MM.1S (cell line): Measurements from ENCODE around the gene SYT9.

Experiments
- DNase-seq: peaks from one replicate; pipeline ENCODE4 v3.0.0-alpha.2; 2015
- H2AFZ ChIP-seq: fragments of 300-600 bp; sonication (generic); 2 replicates; pipeline ENCODE4 v1.6.0; 2016; ENCODE audit warnings: antibody characterized with exemption, low read length
- H3F3A ChIP-seq: fragments of 300-600 bp; sonication (generic); 2 replicates; pipeline ENCODE4 v1.6.1; 2016; ENCODE audit warnings: mild to moderate bottlenecking, antibody characterized with exemption, low read length, moderate library complexity, mixed read lengths; ENCODE audit not compliant: insufficient read depth
- H3K27ac ChIP-seq: fragments of 300-600 bp; sonication (generic); 2 replicates; pipeline ENCODE4 v1.5.1; 2016; ENCODE audit warnings: mild to moderate bottlenecking, low read length
- H3K27me3 ChIP-seq: fragments of 300-600 bp; sonication (generic); replicated peaks from 2 replicates; pipeline ENCODE4 v1.6.0; 2016; ENCODE audit warnings: low read length; ENCODE audit not compliant: insufficient read depth
- H3K36me3 ChIP-seq: fragments of 300-600 bp; sonication (generic); replicated peaks from 2 replicates; pipeline ENCODE4 v1.6.1; 2016; ENCODE audit warnings: mild to moderate bottlenecking, low read length, mixed read lengths; ENCODE audit not compliant: insufficient read depth
- H3K4me1 ChIP-seq: fragments of 300-600 bp; sonication (generic); 2 replicates; pipeline ENCODE4 v1.6.1; 2016; ENCODE audit warnings: low read length, mixed read lengths
- H3K4me2 ChIP-seq: fragments of 300-600 bp; sonication (generic); 2 replicates; pipeline ENCODE4 v1.6.0; 2016; ENCODE audit warnings: low read depth, low read length
- H3K4me3 ChIP-seq: fragments of 300-600 bp; sonication (generic); 2 replicates; pipeline ENCODE4 v1.5.1; 2016; ENCODE audit warnings: low read length, mixed read lengths
- H3K79me2 ChIP-seq: fragments of 300-600 bp; sonication (generic); 2 replicates; pipeline ENCODE4 v1.6.1; 2016; ENCODE audit warnings: mixed run types, low read length, mixed read lengths
- H3K9ac ChIP-seq: fragments of 300-600 bp; sonication (generic); 2 replicates; pipeline ENCODE4 v1.6.1; 2016; ENCODE audit warnings: low read length, mixed read lengths
- H3K9me2 ChIP-seq: fragments of 300-600 bp; sonication (generic); replicated peaks from 2 replicates; pipeline ENCODE4 v1.6.1; 2016; ENCODE audit warnings: mild to moderate bottlenecking, low read length, mixed read lengths; ENCODE audit not compliant: insufficient read depth
- H3K9me3 ChIP-seq: fragments of 300-600 bp; sonication (generic); replicated peaks from 2 replicates; pipeline ENCODE4 v1.6.1; 2016; ENCODE audit warnings: mild to moderate bottlenecking, low read length, mixed read lengths; ENCODE audit not compliant: insufficient read depth
- H4K20me1 ChIP-seq: fragments of 300-600 bp; sonication (generic); 2 replicates; pipeline ENCODE4 v1.6.1; 2016; ENCODE audit warnings: mild to moderate bottlenecking, low read length, moderate library complexity, mixed read lengths; ENCODE audit not compliant: insufficient read depth
- EZH2 ChIP-seq: fragments of 300-600 bp; sonication (generic); optimal IDR thresholded peaks from 2 replicates; pipeline ENCODE3; 2017; ENCODE audit warnings: low read depth, mild to moderate bottlenecking, antibody characterized with exemption, low read length, mixed read lengths
- EZH2phosphoT487 ChIP-seq: fragments of 300-600 bp; sonication (generic); IDR thresholded peaks from 2 replicates; pipeline ENCODE4 v1.6.1; 2018; ENCODE audit warnings: antibody characterized with exemption, low read length
- TF ChIP-seq, protein P1 (sequence below): fragments of 300-600 bp; sonication (generic); IDR thresholded peaks from 2 replicates; pipeline ENCODE4 v1.5.1; 2016; ENCODE audit warnings: antibody characterized with exemption, low read length, mixed read lengths

Gene SYT9

DNA sequence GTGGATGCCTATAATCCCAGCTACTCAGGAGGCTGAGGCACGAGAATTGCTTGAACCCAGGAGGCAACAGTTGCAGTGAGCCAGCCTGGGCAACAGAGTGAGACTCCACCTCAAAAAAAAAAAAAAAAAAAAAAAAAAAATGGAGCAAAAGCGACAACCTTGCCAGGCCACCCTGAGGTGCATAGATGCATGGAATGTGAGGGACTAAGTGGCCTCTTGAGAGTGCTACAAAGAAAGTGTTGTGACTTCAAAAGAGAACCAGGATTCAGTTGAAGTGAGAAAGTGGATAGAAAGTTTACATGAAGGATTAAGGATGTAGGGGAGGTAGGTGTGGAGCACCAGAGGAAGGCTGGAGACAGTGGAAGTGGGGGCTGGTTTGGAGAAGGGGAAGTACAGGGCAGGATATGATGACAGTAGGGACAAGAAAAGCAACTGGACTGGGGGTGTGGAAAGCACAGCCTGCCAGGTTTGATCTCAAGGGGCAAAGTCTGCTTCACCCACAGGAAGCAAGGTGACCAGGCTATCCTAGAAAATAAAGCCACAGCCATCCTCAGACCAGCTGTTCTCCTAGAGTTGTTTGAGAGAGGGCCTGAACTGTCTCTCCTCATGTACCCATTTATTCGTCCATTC lies 197.6 kb downstream of the SYT9 start:
- no peaks in the 10 kb centered on the region for H3K4me1 ChIP-seq
- no peaks in the 10 kb centered on the region for H3K9me2 ChIP-seq
- no peaks in the 10 kb centered on the region for H4K20me1 ChIP-seq
- H3K27ac ChIP-seq = no peak overlapping the region
- H3K27me3 ChIP-seq = no peaks in the 10 kb centered on the region
- H3K9me3 ChIP-seq = no peaks in the 10 kb centered on the region
- no peak overlapping the region for H3K4me2 ChIP-seq
- H3K79me2 ChIP-seq = no peaks in the 10 kb centered on the region
- H3F3A ChIP-seq = no peaks in the 10 kb centered on the region
- TF ChIP-seq EZH2phosphoT487 = no peak
- H3K9ac ChIP-seq = no peak overlapping the region
- H2AFZ ChIP-seq = no peak overlapping the region
- no peak overlapping the region for H3K4me3 ChIP-seq
- no peak for DNase-seq
- H3K36me3 ChIP-seq = no peaks in the 10 kb centered on the region

DNA sequence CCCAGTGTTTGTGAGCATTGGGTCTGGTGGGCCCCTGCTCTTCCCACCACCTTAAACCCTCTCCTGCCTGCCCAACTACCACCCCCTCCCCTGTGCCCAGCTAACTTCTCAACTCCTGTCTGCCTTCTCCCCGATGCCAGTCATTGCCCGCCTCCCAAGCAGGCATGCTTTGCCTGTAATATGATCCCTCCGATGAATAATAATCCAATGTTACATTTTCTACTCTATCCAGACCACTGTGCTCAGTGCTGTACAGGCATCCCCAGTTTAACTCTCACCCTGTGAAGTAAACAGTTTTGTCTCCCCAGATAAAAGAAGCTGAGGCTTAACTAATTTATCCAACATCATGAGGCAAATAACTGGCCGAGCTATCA lies 198.1 kb downstream of the SYT9 start:
- no peaks in the 10 kb centered on the region for H3K9me3 ChIP-seq
- no peaks in the 10 kb centered on the region for H4K20me1 ChIP-seq
- no peak overlapping the region for H3K27ac ChIP-seq
- TF ChIP-seq, protein P1, sequence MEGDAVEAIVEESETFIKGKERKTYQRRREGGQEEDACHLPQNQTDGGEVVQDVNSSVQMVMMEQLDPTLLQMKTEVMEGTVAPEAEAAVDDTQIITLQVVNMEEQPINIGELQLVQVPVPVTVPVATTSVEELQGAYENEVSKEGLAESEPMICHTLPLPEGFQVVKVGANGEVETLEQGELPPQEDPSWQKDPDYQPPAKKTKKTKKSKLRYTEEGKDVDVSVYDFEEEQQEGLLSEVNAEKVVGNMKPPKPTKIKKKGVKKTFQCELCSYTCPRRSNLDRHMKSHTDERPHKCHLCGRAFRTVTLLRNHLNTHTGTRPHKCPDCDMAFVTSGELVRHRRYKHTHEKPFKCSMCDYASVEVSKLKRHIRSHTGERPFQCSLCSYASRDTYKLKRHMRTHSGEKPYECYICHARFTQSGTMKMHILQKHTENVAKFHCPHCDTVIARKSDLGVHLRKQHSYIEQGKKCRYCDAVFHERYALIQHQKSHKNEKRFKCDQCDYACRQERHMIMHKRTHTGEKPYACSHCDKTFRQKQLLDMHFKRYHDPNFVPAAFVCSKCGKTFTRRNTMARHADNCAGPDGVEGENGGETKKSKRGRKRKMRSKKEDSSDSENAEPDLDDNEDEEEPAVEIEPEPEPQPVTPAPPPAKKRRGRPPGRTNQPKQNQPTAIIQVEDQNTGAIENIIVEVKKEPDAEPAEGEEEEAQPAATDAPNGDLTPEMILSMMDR = no peak
- TF ChIP-seq EZH2phosphoT487 (no peak), EZH2 (no peak)
- H3K36me3 ChIP-seq = no peaks in the 10 kb centered on the region
- no peaks in the 10 kb centered on the region for H3F3A ChIP-seq
- H3K9me2 ChIP-seq = no peaks in the 10 kb centered on the region
- H2AFZ ChIP-seq = no peak overlapping the region
- no peak for DNase-seq
- H3K9ac ChIP-seq = no peak overlapping the region
- H3K79me2 ChIP-seq = no peaks in the 10 kb centered on the region
- no peak overlapping the region for H3K4me2 ChIP-seq
- H3K4me3 ChIP-seq = no peak overlapping the region
- no peaks in the 10 kb centered on the region for H3K27me3 ChIP-seq
- H3K4me1 ChIP-seq = no peaks in the 10 kb centered on the region

DNA sequence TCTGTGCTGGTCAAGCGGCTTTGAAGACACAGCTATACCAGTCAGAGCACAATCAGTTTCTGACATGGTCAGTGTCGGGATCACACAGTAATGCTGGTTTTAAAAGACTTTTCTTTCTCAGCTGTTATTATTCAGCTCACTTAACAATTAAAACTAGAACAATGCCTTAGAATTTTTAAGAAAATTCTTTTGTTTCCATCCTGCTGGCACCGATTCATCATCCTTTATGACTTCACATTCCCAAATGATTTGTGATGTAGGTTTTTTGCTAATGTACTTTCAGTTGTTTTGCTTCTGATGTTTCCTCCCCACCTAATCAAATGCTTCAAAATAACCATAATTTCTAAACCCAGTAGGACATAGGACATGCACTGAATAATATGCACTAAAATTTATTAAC lies 199.1 kb downstream of the SYT9 start:
- Histone ChIP-seq H3K4me2 (no peak overlapping the region), H3K9me2 (no peaks in the 10 kb centered on the region), H3K4me1 (no peaks in the 10 kb centered on the region), H3K27me3 (no peaks in the 10 kb centered on the region), H3K9me3 (no peaks in the 10 kb centered on the region), H3F3A (no peaks in the 10 kb centered on the region), H3K4me3 (no peak overlapping the region), H4K20me1 (no peaks in the 10 kb centered on the region), H3K27ac (no peak overlapping the region), H2AFZ (no peak overlapping the region), H3K79me2 (no peaks in the 10 kb centered on the region), H3K9ac (no peak overlapping the region), H3K36me3 (no peaks in the 10 kb centered on the region)
- TF ChIP-seq, protein P1 = no peak
- no peak for TF ChIP-seq EZH2phosphoT487
- no peak for TF ChIP-seq EZH2
- no peak for DNase-seq

DNA sequence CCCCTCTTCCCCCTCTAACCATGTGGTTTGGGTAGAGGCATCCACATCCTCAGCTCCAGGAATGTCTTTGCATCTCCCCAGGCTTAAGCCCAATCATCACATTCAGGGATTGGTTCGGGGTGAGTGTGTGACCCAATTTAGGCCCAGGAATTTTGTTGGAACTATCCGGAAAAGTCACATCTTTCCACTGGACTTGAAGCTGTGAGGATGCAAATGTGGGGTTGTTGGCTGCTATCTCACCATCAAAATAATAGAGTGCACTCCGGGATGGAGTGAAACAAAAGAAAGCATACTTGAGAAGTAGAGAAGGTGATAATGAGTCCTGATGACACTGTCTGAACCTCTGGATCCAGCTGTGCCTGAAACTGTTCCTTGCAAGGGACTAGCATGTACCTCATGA lies 199.8 kb downstream of the SYT9 start:
- Histone ChIP-seq H3K9ac (no peak overlapping the region), H3K79me2 (no peaks in the 10 kb centered on the region), H3K36me3 (no peaks in the 10 kb centered on the region), H3F3A (no peaks in the 10 kb centered on the region), H3K9me2 (no peaks in the 10 kb centered on the region), H4K20me1 (no peaks in the 10 kb centered on the region), H3K4me2 (no peak overlapping the region), H3K27me3 (no peaks in the 10 kb centered on the region), H3K9me3 (no peaks in the 10 kb centered on the region), H2AFZ (no peak overlapping the region), H3K4me3 (no peak overlapping the region), H3K4me1 (no peaks in the 10 kb centered on the region), H3K27ac (no peak overlapping the region)
- no peak for DNase-seq
- TF ChIP-seq, protein P1 = no peak
- no peak for TF ChIP-seq EZH2phosphoT487
- no peak for TF ChIP-seq EZH2
